HG03432 (cell line): ENCODE data around the gene EZR.
"Not testable (repeated sequence)": the region's sequence is repeated elsewhere in the genome, so short reads cannot be mapped to it uniquely, and the experiment has no call there.

ENCODE experiments used
- ATAC-seq: cut with Tn5 transposase; IDR thresholded peaks from one replicate; pipeline ENCODE4 v1.9.1; 2021; ENCODE audit warnings: mild to moderate bottlenecking, moderate library complexity; ENCODE audit not compliant: unreplicated experiment

The EZR gene

DNA sequence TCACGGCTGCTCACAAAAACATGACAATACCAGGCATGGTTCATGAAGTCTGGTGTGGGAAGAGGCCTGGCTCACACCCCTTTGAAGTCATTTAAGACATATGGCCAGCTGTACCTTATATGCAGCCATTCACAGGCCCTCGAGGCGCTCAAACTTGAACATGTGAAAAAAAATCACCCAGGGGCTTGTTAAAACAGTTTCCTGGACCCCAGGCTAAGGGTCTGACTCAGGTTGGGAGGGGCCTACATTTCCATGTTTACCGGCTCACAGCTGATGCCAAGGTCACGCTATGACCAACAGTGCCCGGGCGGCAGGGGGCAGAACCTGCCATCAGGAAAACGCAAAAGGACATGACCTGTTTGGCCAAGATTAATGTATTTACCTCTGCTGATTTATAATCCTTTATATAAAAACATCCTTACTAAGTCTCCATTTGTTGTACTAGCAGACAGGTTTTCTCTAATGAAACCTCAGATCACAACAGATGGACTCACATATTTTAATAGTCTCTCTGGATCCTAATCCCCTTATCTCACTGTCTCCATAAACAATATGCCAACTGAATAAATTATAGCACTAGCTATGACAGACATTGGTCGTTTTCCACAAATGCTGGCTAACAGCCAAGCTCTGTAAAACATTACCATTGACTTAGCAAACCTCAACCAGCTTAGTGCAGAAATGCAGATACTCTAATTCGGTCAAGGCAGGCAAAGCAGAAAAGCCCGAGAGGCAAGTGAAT, 19.9 kb downstream of the EZR start:
- no peak for ATAC-seq

DNA sequence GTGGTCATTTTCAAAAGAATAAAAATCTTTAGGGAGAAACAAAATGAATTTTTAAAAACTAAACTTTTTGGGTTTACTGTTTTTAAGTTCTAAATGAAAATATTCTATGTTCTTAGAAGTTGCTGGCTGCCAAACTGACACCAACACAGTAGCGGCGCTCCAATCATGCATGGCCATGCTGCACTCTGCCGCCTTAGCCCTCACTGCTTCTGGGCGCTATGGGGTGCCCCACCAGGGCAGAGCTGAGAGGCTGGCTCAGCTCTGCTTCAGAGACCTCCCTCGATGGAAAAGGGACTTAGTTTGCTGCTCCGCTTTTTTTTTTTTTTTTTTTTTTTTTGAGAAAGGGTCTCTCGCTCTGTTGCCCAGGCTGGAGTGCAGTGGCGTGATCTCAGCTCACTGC, 20.9 kb downstream of the EZR start:
- ATAC-seq: no peak

DNA sequence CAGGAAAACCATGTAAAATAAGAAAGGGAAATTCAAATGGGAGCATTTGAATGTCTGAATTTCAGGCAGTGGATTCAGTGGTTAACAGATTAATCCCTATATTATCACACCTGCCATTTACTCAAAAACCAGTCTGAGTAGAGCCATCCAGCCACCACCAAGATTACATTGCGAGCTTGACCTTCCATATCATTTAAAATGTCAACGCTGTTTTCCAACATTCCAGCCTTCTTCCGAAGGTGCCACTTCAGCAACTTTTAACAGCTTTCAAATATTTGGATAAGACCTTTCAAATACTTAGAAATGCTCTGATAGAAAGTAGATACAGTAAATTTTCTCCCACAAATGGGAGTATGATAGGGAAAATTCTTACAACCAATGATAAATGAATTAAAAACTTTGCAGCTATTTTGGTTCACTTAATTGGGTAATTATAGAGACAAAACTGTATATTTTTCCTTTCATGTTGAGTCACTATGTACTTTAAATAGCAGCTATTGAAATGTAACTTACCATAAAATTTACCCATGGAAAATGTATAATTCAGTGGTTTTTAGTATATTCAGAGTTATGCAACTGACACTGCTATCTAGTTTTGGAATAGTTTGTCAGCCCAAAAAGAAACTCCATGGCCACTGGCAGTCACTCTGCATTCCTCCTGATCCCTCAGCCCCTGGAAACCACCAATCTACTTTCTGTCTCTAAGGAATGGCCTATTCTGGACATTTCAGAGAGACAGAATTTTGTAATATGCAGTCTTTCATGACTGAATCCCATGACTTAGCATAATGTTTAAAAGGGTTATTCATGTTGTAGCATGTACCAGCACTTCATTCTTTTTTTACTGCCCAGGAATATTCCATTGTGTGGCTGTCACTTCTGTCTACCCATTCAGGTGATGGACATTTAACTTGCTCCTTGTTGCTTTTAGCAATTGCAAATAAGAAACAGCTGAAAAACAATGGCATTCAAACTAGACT, 21.5 kb downstream of the EZR start:
- no peak for ATAC-seq

DNA sequence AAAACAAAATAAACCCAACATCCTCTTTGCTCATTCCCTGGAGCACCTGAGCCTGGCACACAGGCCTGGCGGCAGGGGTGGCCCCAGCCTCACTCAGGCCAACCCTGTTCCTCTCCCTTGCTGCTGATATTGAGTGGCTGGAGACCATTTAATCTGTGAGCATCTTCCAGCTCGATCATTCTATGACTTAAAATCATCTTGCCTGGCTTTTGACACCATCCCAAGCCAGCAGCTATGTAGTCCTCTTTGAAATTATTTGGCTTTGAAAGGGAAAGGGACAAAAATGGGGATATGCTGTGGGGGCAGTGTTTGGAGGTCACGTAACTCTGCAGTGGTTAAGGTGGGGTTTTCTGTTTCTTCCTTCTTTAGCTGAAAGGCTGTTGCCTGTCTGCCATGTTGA, 22.8 kb downstream of the EZR start:
- no peak for ATAC-seq

DNA sequence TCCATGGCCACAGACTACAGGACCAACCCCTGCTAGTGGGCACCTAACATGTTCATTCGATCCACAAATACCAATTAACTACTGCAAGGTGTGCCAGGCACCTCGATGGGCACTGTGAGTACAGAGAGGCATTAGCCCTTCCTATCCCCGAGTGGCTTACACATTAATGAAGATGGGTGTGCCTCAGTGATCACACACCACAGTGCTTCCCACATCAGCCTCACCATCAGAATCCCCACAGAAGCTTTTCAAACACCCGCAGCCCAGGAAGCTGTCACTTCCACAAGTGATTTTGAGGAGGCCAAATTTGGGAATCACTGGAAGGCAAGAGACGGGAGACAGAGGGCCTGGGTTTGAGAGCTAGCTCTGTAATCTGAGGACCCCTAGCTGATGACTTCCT, 23.7 kb downstream of the EZR start:
- ATAC-seq: no peak

DNA sequence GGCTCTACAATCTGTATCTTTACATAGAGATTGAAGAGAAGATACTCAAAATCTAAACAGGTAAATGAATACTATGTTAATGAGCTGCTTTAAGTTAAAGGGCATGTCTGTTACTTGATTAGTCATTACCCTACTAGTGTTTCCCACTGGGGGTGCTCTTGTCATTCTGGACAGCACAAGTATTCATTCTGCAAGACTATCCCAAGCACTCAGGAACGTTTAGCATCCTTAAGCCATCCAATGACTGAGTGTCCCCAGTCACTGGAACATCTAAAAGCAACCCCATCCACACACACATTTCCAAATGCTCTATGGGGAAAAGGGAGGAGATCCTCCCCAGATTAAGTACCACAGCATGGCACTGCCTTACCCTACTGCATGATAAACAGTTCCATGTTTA, 25.7 kb downstream of the EZR start:
- ATAC-seq: peak; percentile 67

DNA sequence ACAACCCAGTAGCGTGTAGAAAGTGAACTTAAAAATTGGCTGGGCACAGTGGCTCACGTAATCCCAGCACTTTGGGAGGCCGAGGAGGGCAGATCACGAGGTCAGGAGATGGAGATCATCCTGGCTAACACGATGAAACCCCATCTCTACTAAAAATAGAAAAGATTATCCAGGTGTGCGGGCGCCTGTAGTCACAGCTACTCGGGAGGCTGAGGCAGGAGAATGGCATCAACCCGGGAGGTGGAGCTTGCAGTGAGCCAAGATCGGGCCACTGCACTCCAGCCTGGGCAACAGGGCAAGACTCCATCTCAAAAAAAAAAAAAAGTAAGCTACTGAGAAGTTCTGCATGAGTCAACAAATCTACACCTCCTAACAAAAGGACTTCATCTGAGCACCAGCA, 26.7 kb downstream of the EZR start:
- not testable (repeated sequence) for ATAC-seq

DNA sequence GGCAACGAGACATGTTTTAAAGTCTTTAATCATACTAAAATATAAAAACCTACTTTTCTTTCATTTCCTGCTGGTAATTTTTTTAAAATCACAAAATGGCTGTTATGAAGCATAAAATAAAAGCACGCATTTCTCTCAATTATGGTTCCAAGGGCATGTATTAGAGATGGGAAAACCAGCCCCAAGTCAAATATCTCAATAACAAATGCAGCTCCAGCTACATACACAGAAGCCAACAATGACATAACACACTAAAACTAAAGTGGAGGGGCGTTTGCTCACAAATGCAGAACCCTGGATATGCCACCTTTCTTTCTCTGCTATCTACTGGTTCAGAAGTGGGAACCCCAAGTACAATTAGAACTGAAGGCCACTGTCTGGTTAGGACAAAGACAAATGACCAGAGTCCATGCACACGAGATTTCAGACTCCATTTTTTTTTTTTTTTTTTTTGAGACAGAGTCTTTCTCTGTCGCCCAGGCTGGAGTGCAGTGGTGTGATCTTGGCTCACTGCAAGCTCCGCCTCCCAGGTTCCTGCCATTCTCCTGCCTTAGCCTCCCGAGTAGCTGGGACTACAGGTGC, 27.8 kb downstream of the EZR start:
- no peak for ATAC-seq

DNA sequence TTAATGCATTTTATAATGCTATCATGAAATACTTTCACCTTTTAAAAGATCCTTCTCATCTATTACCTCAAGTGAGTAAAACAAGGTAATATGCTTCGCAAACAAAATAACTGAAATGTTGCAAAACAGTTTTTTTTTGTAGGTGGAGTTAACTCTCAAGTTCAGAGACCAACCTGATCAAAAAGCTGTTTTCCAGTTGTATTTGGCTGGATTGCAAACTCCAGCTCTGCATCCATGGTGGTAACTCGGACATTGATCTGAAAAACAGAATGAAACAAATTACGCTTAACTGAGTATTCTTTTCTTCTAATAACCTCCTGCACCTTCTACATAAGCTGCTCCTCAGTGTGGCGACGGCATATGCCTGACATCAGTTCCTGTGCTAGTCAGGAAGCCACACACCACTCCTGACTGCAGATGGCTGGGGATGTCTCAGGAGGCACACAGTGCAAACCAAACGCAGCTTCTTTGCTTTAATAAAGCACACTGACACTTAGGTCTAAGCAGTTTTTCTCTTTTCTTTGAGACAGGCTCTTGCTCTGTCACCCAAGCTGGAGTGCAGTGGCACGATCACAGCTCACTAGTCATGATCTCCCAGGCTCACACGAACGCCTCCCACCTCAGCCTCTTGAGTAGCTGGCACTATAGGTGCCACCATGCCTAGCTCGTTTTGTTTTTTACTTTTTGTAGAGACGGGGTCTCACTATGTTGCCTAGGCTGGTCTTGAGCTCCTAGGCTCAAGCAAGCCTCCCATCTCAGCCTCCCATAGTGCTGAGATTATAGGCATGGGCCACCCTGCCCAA, 29.9 kb downstream of the EZR start:
- peak; percentile 49 for ATAC-seq

DNA sequence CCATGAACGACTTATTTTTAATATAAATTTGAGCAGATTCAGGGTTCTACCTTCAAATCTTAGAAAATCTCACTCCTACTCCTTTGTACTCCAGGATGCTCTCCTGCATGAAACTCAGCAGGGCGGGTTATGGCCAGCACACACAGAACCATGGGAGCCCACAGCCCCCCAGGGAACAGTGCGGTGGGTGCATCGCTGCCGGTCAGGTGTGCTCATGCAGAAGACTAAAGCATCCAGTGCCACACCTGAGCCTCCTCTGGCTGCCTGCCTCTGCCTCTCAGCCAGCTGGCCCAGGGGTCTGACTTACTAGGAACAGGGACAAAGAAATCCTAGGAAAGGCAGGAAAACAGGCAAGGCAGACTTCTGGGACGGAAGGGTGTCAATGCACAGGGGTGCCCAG, 31.8 kb downstream of the EZR start:
- ATAC-seq: no peak

DNA sequence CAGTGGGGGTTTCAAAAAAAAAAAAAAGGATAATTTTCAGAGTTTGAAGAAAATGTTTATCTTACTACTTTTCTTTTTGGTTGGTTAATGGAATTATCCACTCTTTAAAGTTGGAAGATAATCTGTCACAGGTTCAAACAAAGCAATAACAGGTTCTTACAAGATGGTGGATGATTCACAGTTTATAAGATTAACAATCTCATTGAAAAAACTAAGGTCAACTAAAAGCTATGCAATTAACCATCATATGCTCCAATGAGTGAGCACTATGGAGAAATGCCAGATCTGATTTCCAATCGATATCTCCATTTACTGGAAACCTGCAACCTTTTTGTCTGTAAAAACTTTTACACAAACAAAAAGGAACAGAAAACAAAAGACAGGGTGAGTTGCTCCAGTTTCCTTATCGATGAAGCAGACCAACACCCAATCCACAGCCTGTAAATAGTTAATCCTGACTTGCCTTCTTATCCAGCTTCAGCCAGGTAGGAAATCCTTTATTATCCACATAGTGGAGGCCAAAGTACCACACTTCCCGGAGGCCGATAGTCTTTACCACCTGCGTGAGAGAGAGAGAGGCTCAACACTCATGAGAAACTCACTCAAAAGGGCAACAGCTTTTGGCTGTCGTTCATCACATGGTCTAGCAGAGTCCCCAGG, 32.4 kb downstream of the EZR start:
- ATAC-seq: no peak

DNA sequence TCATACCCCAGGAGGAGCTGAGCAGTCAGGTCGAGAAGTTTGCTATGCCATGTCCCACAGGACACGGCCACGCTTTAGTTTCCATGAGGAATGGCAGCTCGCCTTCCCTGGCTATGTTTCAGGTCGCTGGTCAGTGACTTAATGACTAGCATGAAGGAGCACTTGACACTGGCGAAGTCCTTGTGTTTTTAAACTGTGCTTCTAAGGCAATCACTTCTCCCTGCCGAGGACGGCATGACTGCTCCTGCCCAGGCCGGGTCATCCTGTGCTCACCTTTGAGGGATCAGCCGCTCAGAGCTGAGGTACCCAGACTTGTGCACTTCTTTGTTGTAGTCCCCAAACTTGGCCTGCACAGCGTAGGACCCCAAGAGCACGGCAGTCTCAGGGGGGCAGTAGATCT, 34.1 kb downstream of the EZR start:
- ATAC-seq: no peak

DNA sequence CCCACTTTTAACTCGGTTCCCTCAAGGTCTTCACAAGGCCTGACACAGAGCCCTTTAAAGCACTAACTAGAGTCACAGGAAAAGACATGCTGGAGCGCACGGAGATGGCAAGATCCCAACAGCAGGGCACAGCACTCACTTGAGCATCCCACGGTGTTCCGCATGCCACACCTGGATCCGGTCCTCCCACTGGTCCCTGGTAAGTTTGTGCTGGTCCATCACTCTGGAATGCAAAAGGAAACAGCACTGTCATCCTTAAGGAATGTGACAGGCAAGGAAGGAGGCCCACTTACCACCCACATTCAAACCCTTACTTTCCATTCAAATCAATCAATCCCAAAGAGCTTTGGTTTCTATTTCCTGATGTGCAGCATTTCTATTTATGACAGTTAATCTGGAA, 34.7 kb downstream of the EZR start:
- ATAC-seq: no peak

DNA sequence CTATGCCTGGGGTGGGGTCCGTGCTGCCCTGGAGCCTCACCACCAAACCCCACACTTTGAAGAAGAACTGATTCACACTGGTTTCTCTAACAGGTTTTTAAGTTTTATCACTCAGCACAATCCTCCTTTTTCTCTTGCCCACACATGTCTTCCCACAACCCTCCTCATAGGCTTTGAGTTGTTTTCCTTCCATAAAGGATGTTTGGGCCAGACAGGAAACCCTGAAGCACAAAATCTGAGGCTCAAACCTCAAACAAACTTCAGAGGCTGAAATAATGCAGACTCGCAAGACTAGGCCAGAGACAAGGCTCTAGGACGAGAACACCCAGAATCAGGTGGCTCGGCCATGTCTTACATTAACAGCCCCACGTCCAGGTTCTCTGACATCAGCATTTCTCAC, 35.3 kb downstream of the EZR start:
- ATAC-seq: no peak

DNA sequence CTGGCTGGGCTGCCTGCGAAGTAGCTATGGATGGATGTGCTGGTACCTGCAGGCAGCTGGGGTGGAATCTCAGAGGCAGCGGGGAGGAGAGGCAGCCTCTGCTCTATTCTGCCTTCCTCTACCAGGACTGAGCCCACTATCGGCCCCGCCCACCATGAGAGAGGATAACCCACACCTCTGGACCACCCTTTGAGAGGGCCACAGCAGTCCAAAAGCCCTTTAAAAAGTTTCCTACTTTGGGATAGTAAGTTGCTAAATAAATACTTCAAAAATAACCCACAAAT, 36.1 kb downstream of the EZR start:
- ATAC-seq: no peak

DNA sequence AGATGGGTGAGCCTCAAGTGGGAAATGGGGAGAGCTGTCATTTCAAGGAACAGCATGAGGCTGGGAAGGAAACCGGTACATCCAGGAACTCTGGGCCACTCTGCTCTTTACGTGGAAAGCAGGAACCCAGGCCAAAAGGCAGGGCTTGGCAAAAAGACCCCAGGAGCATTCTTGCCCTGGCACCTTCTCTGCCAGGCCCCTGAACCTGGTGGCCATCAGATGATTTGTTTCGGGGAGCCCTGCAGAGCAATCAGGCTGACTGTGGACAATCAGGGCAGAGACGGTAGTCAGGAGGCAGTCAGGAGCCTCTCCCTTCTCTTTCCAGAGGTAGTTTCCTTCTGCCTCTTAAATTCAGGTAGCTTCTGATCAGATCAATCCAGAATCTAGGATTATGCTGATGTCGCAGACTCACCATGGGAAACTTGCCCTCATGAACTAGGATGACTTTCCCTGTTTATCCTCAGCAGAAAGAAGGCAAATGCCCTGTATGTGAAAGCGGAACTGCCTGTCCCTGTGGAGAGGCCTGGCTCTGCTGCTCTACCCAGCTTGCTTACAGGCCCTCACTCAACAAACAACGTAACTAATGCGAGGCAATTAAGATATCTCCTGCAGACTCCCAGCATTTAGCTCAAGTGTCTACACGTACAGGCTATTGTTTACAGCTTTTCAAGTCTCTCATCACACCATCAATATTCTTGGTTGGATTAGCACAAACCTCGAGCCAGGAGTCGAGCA, 36.6 kb downstream of the EZR start:
- ATAC-seq: no peak

DNA sequence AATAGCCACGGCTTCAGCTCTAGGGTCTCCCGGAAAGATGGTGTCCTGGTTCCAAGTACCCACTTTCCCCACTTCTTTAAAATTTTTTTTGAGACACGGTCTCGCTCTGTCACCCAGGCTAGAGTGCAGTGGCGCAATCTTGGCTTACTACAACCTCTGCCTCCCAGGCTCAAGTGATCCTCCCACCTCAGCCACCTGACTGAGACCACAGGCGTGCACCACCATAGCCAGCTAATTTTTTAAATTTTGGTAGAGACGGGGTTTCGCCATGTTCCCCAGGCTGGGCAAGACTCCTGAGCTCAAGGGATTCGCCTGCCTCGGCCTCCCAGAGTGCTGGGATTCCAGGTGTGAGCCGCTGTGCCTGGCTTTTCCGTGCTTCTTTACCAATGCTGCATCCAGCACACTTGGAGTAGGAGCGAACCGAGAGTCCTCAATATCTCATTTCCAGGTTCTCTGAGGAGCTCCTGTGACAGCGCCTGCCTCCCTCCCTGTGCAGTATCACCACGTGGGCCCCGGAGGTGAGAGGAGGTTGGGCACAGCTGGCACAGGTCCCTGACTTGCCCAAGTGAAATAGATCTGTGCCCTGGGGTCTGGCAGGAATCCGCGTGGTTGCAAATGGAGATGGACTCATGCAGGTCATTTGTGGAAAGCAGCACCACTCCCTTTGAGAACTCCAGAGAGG, 37.3 kb downstream of the EZR start:
- no peak for ATAC-seq

DNA sequence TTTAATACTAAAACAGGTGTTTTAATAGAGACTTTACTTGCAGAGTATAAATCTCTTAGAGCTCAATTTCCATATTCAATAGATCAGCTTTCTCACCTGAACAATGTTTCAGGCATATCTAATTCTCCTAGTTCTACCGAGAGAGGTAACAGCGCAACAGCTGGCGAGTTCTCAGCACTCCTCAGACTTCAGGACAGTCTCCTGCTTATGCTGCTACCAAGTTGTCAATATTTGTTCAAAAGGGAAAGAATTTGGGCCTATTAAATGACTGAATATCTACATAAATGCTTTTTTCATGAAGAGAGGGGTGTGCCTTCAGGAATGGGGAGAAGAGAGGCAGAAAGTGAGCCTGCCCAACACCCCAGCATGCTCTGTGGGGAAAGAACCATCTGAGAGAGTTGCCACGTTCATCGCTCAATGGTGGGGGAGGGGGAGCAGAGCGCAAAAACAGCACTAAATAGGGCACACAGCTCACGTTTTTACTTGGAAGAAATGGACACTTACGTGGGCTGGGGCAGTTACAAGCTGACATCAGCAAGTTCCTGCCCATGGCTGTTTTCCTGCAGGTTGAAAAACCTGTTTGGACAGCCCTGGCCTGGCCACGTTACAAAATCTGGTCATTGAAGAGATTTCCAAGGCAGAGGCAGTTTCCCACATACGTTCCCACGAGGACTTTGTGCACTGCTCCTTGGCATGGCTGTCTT, 38.0 kb downstream of the EZR start:
- ATAC-seq: no peak
